Iris pigment epithelial cell (primary cell): ENCODE data around the gene CCDC47.
"Not testable (repeated sequence)": the region's sequence is repeated elsewhere in the genome, so short reads cannot be mapped to it uniquely, and the experiment has no call there.

Experiments used
- DNase-seq: peaks from one replicate; pipeline ENCODE4 v3.0.0-alpha.2; 2011; ENCODE audit warnings: low read depth

CCDC47 gene

DNA sequence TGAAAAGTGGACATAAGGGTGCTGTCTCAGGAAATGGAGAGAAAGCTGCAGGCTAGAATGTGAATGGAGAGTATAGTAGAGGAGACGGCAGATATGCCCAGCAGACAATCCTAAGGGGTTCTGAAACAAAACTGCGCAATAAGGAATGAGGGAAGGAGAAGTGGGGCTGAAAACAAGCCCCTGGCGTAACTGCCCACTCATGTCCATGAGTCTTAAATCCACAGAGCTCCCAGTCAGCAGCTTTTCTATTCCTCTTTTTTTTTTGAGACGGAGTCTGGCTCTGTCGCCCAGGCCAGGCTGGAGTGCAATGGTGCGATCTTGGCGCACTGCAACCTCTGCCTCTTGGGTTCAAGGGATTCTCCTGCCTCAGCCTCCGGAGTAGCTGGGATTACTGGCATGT lies 37.7 kb downstream of the CCDC47 start:
- DNase-seq = no peak

DNA sequence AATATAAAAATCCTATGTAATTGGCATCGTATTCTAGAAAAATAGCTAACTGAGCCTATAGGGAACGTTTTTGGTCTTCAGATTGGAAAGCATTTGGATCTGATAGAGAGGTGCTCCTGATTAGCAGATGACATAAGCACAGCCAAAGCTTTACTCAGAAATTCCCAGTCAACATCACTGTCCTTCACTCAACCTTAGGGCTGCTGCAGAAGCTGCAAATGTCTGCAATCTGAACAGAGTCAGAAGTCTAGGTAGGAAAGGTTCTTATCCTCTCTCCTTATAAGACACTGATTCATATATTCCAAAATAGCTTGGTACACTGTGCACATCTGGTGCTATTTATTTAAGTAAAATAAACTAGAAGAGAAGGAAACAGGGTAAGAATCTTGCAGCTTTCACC lies 51.0 kb downstream of the CCDC47 start:
- peak; percentile 9 for DNase-seq

DNA sequence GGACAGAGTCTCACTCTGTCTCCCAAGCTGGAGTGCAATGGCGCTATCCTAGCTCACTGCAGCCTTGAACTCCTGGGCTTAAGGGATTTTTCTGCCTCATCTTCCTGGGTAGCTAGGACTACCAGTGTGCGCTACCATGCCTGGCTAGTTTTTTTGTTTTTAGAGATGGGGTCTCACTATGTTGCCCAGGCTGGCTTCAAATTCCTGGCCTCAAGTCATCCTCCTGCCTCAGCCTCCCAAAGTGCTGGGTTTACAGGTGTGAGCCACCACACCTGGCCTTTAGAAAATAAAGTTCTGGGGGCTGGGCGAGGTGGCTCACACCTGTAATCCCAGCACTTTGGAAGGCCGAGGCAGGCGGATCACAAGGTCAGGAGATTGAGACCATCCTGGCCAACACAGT lies 53.2 kb downstream of the CCDC47 start:
- not testable (repeated sequence) for DNase-seq

DNA sequence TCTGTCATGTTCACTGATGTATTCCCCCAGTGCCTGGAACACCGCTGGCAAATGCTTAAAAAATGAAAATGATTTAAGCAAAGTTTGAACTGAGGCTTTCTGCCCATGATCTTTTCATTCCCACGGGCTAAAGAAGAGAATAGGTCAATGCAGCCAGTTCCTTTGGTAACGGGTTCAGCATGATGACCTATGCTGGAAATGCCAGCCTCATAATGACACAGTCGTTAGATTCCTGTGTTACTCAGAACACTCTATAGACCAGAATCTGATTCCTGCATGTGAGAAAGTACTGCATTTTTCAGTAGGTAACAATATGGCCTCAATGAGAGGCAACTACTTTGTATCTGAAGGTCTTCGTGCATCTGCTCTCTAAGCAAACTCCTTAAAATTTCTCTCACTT lies 54.4 kb downstream of the CCDC47 start:
- no peak for DNase-seq

DNA sequence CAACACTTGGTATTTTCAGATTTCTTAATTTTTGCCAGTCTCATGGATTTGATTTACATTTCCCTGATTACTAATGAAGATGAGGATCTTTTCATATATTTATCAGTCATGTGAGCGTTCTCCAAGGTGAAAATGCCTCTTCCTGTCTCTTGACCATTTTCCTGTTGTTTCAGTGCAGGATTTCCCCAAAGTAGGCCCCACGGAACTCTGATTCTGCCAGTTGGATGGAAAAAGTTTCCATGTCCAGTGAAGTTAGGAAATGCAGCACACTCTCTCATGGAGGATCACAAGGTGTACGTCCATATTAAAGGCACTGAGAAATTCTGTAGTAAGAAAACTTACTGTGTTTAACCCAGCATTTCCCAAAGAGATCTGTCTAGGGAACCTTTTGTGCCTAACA lies 57.0 kb downstream of the CCDC47 start:
- DNase-seq = no peak

DNA sequence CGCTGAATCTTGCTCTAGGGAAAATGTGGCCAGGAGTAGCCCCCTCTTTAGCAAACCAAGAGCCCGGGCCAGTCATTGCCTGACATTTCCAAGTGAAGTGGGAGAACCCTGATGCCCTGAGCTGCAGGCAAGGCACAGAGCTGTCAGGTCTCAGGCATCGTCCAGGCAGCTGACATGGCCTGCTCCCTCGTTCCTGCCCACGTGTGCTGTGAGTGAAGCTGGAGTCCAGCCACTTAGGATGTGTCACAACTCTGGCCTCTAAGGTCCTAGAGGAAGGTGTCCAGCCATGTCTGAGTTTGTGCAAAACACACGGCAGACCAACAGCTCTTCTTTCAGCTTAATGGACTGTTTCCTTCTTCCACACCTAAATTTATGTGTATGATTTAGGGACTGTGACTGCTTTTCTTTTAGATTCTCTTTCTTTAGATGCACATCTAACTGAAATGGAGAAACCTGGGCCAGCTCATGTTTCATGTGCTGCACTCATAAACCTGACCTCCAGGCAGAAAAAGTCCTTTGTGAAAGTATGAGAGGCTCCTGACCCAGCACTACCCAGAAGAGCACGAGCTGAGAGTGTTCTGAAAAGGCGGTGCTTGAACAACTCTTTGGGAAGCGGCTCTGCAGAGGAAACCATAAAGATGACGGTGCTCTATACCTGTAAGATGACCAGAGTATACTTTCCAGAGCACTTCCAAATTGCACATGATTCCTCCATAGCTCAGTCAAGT lies 58.7 kb downstream of the CCDC47 start:
- DNase-seq = peak; percentile 70

DNA sequence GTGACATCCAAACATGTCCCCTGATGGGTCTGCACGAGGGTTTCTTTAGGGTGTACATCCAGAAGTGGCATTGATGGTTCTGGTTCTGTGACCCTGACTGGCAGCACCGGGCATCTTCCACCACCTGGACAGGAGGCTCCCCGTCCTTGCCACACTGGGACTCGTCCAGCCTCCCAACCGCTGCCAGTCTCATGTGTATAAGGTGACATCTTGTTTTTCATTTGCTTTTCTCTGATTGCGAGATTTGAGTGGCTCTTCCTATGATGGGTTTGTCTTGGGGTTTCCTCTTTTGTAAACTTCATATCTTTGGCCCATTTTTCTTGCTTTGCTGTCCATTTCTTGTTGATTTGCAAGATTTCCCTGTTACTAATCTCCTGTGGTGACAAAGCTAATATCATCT lies 64.3 kb downstream of the CCDC47 start:
- DNase-seq = no peak

DNA sequence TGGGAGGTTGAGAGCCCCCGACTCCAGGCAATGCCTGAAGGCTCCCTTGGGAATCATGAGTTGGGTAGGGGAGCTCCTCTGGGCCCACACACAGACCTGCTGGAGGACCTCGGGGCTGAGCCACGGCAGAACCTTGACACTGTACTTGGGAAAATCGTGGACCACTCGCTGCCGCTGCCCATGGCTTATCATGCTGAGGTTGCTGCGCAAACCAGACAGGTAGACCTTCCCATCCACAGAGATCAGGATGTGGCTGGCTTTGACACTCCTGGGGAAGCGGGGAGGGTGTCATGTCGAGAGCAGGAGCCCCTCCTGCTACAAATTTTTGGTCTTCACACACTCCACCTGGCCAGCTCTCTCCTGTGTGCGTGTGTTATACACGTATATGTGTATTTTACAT lies 66.2 kb downstream of the CCDC47 start:
- DNase-seq = no peak

DNA sequence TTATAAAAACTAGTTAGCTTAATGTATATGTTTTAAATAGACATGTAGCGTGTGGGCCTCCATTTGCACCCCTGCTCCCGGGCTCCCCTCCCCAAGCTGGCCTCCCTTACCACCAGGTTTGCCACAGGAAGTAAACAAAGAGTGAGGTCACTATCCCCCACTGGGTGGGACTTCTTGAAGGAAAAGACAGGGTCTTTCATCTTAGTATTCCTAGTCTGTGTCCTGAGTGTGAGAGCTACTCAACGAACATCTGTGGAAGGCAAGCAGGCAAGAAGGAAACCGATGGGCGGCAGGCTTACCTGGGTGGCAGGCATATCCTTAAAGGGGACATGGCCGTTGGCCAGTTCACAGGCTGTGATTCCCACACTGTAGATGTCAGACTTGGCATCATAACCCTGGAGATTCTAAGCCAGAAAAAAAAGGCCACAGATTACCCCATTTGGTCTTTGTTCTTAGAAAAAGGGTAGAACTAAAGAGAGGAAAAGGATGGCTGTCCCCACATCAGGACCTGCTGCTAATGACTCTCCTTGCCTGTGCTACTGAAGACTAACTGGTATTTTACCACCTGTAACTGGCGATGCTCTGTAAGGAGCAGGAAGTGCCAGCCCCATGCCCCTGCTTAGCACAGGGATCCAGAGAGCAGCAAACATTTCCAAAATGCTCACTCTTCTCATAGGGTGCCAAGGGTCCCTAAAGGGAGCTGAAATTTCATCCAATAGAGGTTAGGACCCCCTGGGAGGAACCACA lies 66.9 kb downstream of the CCDC47 start:
- no peak for DNase-seq

DNA sequence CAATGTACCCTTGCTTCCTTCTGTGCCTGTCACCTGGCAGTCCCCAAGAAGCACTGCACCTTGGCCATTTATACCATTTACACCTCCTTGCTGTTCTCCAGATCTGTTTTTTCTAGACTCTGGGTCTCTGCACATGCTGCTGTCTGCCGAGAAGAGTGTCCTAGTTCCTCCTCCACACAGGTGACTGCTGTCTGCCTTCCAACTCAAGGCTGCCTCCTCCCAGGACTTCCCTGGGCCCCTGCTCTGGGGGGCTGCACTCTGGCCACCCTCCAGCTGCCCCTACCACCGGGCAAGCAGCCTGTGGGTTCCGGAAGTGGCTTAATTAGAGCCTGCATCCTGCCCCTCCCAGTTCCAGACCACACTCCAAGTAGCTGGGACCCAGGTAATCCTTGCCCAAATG lies 67.7 kb downstream of the CCDC47 start:
- DNase-seq = no peak

DNA sequence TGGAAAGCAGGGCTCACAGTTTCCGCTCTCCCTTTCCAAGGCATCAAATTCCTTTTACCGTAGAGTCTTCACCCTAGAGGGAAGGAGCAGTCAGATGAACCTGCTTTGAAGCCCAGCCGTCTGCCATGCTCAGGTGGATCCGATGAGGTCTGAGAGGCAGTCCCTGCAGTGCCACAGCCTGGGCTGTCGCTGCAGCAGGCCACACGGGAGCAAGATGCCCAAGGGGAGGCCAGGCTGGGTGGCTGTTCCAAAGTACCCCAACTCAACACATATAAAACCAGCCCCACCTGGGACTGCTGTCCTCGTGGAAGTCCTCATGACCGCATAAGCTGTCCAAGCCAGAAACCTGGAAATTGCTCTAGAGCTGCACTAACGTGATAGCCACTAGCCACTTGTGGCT lies 68.6 kb downstream of the CCDC47 start:
- DNase-seq = no peak

DNA sequence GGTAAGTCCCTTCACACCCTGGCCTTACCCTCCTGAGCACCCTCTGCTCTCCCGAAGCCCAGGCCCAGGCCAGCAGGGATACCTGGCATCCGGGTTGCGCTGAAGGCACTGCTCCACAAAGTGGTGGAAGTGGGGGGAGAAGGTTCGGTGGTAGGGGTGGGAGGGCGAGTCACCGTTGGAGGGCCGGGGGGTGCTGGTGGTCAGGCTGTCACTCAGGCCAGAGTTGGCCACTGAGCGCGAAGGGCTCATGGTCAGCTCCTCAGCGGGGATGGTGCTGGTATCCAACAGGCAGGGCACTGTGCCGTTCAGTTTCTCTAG lies 69.2 kb downstream of the CCDC47 start:
- DNase-seq = no peak

DNA sequence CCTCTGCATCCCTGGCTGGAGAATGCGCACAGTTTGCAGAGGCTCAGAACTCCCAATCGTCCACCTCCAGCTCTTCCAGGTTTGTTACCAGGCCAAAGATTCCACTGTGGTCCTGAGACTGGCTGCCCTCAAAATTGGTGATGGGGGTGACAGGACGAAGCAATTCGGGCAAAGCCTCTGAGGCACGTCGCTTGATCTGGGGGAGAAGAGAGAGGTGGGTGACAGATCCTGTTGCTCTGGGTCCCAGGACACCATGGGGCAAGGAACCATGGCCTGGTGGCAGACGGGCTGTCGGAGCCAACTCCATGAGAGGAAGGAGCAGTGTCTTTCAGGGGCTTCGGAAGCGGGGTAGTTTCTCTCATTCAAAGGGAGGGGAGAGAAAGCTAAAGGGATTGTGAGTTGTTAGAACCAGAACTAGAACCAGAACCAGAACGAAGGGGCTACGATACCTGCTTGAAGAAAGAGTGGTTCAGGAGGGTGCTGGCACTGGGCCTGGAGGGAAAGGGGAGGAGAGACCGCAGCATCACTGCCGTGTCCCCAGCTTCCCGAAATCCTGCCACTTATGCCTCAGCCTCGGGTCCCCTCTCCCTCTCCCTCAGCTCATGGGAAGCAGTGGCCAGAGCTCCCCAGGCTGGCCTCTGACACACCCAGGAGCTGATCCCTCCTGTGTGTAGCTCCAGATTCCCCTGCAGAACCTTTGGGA lies 69.7 kb downstream of the CCDC47 start:
- no peak for DNase-seq

DNA sequence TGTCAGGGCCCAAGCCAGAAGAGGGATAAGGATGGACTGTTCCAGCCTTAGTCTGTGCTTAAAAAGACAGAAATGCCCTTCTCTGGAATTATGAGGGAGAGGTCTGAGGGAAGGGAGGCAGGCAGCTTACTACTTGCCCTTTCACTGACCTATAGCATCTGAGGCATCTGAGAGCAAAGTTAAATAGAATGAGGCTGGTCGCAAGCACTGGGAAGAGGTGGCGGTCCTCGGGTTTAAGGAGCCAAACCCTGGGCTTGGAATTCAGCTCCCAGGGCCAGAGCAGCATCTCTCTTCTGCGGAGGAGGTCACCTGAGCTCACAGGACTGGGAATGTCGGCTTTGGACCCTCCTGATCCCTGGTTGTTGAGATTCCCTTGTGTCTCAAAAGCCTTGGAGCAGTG lies 70.4 kb downstream of the CCDC47 start:
- no peak for DNase-seq

DNA sequence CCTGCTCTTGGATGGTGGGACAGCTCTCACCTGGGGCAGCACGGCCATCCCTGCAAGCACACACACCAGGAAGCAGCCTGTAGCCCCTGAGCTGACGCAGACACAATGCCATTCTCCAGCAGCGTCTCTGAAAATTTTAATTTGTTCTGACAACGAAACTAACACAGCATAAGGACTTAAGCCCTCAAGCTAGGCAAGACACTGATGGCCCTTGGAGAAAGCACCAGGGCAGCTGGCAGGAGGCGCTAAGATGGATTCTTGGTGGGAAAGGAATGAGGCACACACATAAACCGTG lies 70.7 kb downstream of the CCDC47 start:
- no peak for DNase-seq

DNA sequence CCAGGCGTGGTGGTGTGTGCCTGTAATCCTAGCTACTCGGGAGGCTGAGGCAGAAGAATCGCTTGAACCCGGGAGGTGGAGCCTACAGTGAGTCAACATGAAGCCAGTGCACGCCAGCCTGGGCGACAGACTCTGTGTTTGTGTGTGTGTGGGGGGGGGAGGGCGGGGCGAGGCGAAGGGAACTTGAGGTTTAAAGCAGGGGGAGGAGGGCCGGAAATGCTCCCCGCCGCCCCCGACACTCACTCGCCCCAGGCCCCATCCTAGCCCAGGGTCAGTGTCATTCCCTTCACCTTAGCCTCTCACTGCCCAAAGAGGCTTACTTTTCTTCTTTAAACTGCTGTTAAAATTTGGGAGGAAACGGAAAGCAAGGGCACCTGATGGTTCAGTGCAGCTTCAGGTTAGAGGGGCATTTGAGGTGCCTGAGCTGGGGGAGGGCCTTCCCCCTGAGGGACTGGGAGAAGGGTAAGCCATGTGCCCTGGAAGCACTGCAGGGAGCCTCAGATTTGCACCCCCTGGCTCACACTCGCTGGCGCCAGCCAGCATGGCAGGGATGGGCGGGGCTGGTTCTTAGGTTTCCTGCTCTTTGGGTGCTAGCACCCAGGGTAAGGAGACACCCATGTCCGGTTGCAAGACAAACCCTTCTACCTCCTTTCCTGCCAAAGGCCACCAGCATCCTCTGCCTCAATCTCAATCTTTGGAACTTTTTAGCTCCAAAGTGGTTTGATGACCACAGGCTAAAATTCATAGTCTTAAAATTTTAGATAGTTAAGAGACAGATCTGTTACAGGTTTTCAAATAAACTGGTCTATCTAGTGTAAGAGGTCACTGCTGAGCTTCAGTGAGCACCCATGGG lies 71.3 kb downstream of the CCDC47 start:
- DNase-seq = no peak

DNA sequence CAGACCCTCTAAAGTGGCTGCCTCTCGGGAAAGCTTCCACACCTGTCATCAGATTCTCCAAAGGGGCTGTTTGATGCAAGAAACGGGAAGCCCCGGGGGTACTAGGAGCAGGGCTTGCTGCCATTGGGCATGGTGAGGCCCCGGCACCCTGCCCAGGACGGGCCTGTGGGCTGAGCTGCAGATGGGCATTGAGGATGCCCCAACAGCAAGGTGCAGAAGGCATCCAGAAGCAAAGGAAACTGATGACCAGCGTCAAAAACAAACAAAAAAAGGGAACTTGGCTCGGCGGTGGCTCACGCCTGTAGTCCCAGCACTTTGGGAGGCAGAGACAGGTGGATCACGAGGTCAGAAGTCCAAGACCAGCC lies 72.0 kb downstream of the CCDC47 start:
- no peak for DNase-seq

DNA sequence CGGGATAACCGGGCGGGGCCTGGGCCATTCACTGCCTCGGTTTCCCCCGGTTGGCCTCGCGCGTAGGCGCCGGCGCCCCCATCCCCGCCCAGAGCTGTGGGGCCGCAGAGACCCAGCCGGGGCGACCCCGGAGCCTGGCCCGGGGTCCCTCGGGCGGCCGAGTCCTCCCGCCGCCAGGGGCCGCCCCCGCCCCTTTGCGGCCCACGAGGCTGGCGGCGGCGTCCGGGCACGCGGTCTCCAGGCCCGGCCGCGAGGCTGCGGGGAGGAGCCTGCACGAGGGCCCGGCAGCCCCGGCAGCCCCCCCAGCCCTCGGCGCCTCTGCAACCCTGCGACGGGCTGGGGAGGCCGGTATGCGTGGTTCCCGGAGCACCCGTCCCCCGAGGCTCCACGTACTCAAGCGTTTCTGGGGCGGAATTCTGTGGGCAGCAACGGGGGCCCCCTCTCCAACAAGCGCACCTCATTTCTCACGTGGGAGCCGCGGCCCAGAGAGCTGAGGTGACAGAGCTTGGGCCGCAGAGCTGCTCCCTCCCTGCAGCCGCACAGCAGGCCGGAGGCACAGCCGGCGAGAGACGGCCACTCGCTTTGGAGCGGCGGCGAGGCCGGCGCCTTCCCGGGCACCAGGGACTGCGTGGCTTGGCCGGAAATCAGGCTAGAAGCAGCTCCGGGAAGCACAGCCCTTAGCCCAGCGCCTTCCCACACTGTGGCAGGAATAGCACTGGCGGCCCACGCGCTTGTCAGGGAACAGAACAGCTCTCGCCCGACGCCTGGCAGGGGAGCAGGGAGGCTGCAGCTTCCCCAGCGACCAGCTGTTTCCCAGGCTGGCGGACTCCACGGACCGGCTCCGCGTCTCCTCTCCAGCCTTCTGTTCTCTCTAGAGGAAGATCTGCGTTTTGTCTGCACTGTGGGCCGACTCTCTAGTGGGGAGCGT lies 72.6 kb downstream of the CCDC47 start:
- peak; percentile 59 for DNase-seq

DNA sequence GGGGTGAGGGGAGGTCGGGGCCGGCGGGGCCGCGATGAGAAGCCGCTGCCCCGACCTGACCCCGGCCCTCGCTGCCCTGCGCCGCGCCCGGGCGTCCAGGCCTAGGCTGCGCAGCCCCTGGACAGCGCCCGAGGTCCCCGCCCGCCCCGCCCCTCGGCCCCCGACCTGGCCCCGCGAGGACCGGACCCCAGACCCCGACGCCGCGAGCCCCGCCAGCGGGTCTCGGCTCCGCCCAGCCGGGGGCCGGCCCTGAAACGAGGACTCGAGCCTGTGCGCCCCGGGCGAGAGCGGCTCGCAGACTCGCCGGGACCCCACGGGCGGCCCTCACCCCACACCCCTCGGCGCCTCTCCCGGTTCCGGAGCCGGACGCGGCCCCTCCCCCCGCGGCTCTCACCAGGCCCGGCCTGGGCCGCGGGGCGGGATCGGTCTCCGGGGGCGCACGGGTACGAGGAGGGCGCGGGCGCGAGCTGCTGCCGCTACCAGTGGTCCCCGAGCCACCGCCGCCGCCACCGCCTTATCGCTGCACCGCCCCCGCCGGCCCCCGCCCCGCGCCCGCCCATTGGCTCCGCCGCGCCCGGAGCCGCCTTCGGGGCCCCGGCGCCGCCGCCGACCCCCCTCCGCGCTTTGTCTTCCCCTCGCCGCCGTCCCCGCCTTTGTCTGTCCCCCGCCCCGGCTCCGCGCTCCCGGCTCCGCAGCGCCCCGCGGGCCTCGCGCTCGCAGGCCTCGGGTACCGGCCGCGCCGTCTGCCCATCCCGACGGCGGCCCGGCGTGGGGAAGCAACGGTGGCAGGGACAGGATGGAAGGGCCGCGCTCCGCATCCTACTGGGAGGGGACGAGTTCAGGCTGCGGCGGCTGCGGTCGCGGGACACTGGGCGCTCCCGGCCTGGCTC lies 73.5 kb downstream of the CCDC47 start, which contains the start of gene LIMD2:
LIMD2 (minus strand) TSS at position 488 of the 890 bp plus-strand sequence. CDS start 827 bp downstream, outside the sequence.
- DNase-seq = peak; percentile 29

DNA sequence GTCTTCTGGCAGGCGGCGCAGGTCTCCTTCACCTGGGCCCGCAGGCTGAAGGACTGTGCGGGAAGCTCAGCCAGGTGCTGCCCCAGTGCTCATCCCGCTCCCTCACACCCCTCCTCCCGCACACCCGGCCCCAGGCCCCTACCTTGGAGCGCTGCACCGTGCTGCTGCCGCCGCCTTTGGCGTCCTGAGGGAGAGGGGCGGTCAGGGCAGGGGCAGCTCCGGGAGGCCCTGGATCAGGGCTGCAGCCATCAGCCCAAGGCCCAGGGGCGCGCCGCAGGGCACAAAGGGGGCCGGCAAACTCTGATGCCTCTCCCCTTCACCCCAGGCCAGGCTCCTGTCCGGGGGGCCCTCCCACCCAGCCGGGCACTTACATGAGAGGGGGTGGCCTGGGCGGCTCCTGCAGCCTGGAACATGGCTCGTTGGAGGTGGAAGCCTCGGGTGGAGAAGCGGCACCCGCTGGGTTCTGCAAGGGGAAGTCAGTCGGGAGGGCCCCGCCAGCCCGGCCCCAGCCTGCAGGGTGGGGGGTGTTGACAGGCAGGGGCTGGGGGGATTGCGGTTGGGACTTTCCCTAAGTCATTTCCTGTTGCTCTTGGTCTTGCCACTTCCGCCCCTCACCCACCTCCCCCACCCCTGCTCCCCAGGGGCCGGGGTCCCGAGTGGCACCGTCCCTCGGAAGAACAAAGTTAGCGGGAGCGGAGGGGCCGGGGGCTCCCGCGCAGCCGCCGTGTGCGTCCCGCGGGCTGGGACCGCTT lies 74.3 kb downstream of the CCDC47 start:
- peak; percentile 48 for DNase-seq
